Stimulated activated effector memory CD8-positive, alpha-beta T cell treated with anti-CD3 and anti-CD28 coated beads, Interleukin-12 subunit alpha, Interleukin-12 subunit beta, amount 100 ng/mL, for 72 hours (primary cell): ENCODE measurements around the gene MYADML2.
A peak's percentile ranks its signal among the peaks of the same experiment; 100 is the strongest.

Source experiments
- ATAC-seq: fragments of 150-1000 bp; cut with Tn5 transposase; 2 replicates; pipeline ENCODE4 v1.10.0; 2021
- DNase-seq, 2 donors: peaks; one replicate each; pipeline ENCODE4 v3.0.0; 2021 to 2022; ENCODE audit warnings: low spot score in 2 of 2
- H3K27ac Mint-ChIP-seq: one replicate; pipeline ENCODE4 v1.8.0; 2022; ENCODE audit warnings: mild to moderate bottlenecking, mixed read lengths
- H3K36me3 Mint-ChIP-seq: one replicate; pipeline ENCODE4 v1.8.0; 2022; ENCODE audit warnings: mild to moderate bottlenecking, mixed read lengths
- H3K4me1 Mint-ChIP-seq: one replicate; pipeline ENCODE4 v1.8.0; 2022; ENCODE audit warnings: mixed read lengths
- H3K4me3 Mint-ChIP-seq: one replicate; pipeline ENCODE4 v1.8.0; 2022; ENCODE audit warnings: mild to moderate bottlenecking, mixed read lengths
- H3K9me3 Mint-ChIP-seq: one replicate; pipeline ENCODE4 v1.8.0; 2022; ENCODE audit warnings: mixed read lengths

The MYADML2 gene

GRCh38 chr17:81966343-81967243 is 19.6 kb upstream of the MYADML2 start:
- Mint-ChIP-seq H3K4me3 (peak overlapping the region; percentile 26), H3K9me3 (no peaks in the 10 kb centered on the region), H3K36me3 (peaks cover 6% of the 10 kb centered on the region), H3K27ac (no peak overlapping the region), H3K4me1 (peaks cover 17% of the 10 kb centered on the region)
- DNase-seq: no peak
- ATAC-seq: no peak

- Mint-ChIP-seq H3K4me1 (peaks cover 17% of the 10 kb centered on the region), H3K4me3 (no peak overlapping the region), H3K36me3 (peaks cover 6% of the 10 kb centered on the region), H3K9me3 (no peaks in the 10 kb centered on the region), H3K27ac (no peak overlapping the region)
- DNase-seq (no peak), ATAC-seq (no peak)
These were observed 17.2 kb upstream of the MYADML2 start for GRCh38 chr17:81964081-81964849.

GRCh38 chr17:81962499-81963441 is 15.7 kb upstream of the MYADML2 start:
- Mint-ChIP-seq H3K9me3 (no peaks in the 10 kb centered on the region), H3K4me3 (no peak overlapping the region), H3K4me1 (peaks cover 10% of the 10 kb centered on the region), H3K36me3 (peaks cover 6% of the 10 kb centered on the region), H3K27ac (no peak overlapping the region)
- ATAC-seq: no peak
- no peak for DNase-seq

GRCh38 chr17:81961521-81962498 is 14.8 kb upstream of the MYADML2 start:
- peaks cover 9% of the 10 kb centered on the region for H3K4me1 Mint-ChIP-seq
- DNase-seq (no peak), ATAC-seq (no peak)
- peaks cover 6% of the 10 kb centered on the region for H3K36me3 Mint-ChIP-seq
- no peak overlapping the region for H3K27ac Mint-ChIP-seq
- H3K9me3 Mint-ChIP-seq: no peaks in the 10 kb centered on the region
- no peak overlapping the region for H3K4me3 Mint-ChIP-seq

- no peak for ATAC-seq
- H3K36me3 Mint-ChIP-seq: peaks cover 6% of the 10 kb centered on the region
These were observed 14.1 kb upstream of the MYADML2 start, which contains the start of gene NOTUM for GRCh38 chr17:81961087-81961511. TSS of gene NOTUM (minus strand) at chr17:81961187. CDS start at chr17:81960909, 278 bp downstream.

GRCh38 chr17:81960130-81960958 is 13.3 kb upstream of the MYADML2 start:
- H3K36me3 Mint-ChIP-seq: peaks cover 6% of the 10 kb centered on the region
- peak overlapping the region; percentile 22 for H3K4me3 Mint-ChIP-seq
- H3K4me1 Mint-ChIP-seq: peaks cover 9% of the 10 kb centered on the region

More at GRCh38 chr17:81961087-81961511, 14.1 kb upstream of the MYADML2 start, which contains the start of gene NOTUM:
- H3K4me1 Mint-ChIP-seq: peaks cover 9% of the 10 kb centered on the region
- no peak within 1 kb of the TSS for H3K27ac Mint-ChIP-seq
- peak within 1 kb of the TSS; percentile 22 for H3K4me3 Mint-ChIP-seq
- no peak for DNase-seq
- H3K9me3 Mint-ChIP-seq: no peaks in the 10 kb centered on the region

GRCh38 chr17:81959362-81960129 is 12.5 kb upstream of the MYADML2 start:
- ATAC-seq: peak; percentile 90
- Mint-ChIP-seq H3K36me3 (peaks cover 6% of the 10 kb centered on the region), H3K4me1 (peaks cover 9% of the 10 kb centered on the region), H3K27ac (no peak overlapping the region), H3K4me3 (peak overlapping the region; percentile 55), H3K9me3 (no peaks in the 10 kb centered on the region)
- DNase-seq: peak; percentile 84 to 85

More at GRCh38 chr17:81960130-81960958, 13.3 kb upstream of the MYADML2 start:
- peak; percentile 3 for ATAC-seq
- no peak overlapping the region for H3K27ac Mint-ChIP-seq
- DNase-seq: no peak
- no peaks in the 10 kb centered on the region for H3K9me3 Mint-ChIP-seq

GRCh38 chr17:81958633-81959342 is 11.8 kb upstream of the MYADML2 start:
- H3K9me3 Mint-ChIP-seq: no peaks in the 10 kb centered on the region
- peaks cover 6% of the 10 kb centered on the region for H3K36me3 Mint-ChIP-seq
- H3K4me3 Mint-ChIP-seq: peak overlapping the region; percentile 55
- DNase-seq: no peak
- H3K4me1 Mint-ChIP-seq: peaks cover 2% of the 10 kb centered on the region
- no peak overlapping the region for H3K27ac Mint-ChIP-seq
- no peak for ATAC-seq

- no peaks in the 10 kb centered on the region for H3K4me1 Mint-ChIP-seq
- H3K4me3 Mint-ChIP-seq: peak overlapping the region; percentile 55
- H3K36me3 Mint-ChIP-seq: peaks cover 1% of the 10 kb centered on the region
- no peaks in the 10 kb centered on the region for H3K9me3 Mint-ChIP-seq
- no peak overlapping the region for H3K27ac Mint-ChIP-seq
- ATAC-seq: no peak
- no peak for DNase-seq
These were observed 10.8 kb upstream of the MYADML2 start for GRCh38 chr17:81957691-81958432.

GRCh38 chr17:81956607-81957589 is 9.9 kb upstream of the MYADML2 start:
- Mint-ChIP-seq H3K9me3 (no peaks in the 10 kb centered on the region), H3K27ac (no peak overlapping the region), H3K36me3 (no peaks in the 10 kb centered on the region), H3K4me1 (no peaks in the 10 kb centered on the region), H3K4me3 (no peak overlapping the region)
- DNase-seq: no peak
- ATAC-seq: no peak
